OCI-M2 (cell line): ENCODE measurements around the gene FOXI2.

Source experiments
- DNase-seq: peaks from one replicate; lab custom pipeline; 2025; ENCODE audit not compliant: unreplicated experiment; lab: John Stamatoyannopoulos, UW

The FOXI2 gene

DNA sequence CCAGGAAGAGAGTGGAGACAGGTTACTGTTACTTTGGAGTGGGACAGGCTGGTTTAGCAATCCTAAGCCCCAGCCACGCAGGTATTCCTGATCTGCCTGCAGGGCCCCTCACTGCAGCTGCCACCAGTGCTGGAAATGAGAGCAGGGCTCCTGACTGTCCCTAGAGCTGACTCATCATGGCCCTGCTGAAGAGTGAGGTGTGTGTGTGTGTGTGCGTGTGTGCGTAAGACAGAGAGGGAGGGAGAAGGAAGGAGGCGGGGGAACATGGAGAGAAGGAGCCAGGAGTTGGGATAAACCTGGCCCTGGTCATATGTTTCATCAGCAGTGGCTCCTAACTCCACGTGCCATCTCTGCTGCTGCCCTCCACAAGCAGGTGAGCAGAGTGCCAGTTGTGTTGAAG is 3.6 kb downstream of the FOXI2 start:
- DNase-seq: no peak

DNA sequence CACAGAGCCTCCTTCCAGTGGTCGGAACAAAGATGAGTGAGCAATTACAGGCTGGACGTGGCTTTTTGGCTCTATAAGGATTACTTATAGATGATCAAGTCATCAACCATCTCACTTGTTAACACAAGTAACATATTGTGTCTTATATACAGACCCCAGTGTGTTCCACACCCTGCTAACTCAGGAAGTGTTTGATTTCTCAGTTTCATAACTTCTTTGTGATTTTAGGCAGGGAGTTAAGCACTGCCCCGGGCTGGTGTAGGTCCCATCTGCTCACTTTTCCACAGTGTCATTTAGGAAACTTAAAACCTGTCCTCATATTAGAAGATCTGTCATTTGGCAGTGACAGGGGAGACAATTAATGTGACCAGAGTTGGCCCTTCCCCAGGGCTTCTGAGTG is 6.2 kb downstream of the FOXI2 start:
- DNase-seq: no peak

DNA sequence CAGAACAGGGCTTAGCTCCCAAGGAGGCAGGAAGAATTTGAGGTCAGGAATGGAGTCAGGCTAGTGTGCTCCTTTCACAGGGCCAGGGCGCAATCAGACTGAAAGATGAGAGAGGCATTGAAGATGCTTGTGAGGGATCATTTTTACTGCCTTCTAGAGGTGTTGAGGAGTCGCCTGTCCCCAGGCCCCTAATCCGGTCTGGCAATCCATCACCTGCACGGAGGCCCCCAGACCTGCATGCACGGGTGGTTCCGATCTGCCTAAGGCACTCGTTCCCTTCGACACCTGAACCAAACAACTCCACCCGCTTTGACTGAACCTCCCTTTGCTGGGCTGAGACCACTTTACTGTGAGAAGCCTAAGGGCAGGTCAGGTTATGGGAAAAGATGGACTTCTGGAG is 8.0 kb downstream of the FOXI2 start:
- no peak for DNase-seq

DNA sequence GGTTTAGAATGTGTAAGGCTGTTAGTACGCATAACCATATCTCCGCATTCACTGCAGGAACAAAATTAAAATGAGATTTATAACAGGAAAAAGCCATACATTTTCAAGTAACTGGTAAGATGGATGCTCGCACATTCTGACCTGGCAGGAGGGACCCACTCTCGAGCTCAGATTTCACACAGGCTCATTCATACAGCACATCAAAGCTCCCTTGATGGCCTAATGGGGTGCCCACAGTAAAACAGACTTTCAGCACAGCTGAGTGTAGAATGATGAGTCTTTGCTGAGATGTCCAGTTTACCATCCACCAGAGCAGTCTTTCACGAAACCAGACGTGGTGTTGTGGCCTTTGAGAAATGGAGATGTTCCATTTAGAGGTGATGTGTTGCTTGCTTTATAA is 8.9 kb downstream of the FOXI2 start:
- DNase-seq: no peak

DNA sequence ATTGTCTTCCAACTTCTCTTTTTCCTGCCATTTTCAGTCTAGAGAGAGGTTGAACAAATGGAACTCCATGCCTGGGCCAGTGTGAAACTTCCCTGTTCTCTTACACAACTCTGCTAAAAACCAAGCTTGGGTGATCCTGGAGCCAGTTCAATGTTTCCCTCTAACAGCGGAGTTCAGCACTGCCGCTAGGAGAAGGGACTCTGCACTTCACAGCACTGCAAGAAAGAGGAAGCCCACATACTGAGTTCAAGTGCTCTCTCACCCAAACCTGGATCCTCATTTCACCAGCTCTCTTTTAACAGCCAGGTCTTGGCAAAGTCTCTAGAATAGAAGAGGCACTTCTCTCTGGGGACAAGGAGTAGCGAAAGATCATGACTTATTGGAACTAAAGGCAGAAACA is 18.8 kb downstream of the FOXI2 start:
- no peak for DNase-seq

DNA sequence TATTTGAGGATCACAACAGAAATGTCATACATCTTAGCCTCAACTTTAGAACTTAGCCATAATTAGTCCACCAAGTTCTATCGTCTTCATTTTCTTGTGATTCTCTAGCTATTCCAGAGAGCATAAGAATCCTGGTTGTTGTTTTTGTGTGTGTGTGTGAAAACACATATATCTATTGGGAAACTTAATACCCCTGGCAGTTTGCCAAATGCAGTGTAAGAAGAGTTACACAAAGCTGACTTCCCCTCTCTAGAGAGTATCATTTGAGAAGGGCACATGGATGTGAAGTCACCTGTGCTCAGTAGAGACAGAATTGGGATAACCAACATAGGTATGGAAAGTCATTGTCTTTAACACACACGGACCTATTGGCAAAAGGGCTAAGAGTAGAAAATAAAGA is 19.3 kb downstream of the FOXI2 start:
- DNase-seq: no peak

DNA sequence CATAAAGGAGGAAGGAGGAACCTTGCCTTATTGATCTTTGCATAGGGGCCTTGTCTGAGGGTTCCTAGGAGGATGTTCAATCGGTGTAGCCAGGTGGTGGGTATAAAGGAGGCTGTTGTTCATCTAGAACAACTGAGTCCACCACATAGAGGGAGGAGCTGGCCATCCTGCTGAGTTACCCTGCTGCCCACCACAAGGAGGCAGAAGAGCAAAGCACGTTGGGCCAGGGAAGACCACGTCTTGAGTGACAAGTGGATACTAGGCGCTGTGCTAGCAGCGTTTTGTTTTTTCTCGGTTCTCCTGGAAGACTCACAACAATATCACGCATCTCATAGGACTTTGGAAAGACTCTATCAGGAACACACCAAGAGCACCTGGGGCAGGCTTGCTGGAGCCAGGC is 20.0 kb downstream of the FOXI2 start:
- DNase-seq: no peak

DNA sequence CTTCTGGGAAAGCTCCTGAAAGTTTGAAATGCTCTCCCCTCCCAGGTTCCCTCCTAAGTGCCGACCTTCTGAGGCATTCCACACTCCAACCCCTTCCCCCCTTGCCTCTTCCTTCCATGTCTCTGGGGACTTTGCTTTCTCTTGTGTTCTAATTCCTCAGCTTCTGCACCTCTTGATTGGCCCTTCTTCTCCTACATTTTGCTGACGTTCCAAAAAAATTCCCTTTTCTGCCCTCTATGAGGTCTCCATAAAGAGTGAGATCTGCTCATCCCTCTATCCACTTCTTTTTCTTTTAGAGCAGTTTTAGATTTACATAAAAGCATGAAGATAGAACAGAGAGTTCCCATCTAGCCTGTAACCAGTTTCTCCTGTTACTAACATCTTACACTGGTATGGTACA is 22.3 kb downstream of the FOXI2 start:
- no peak for DNase-seq

DNA sequence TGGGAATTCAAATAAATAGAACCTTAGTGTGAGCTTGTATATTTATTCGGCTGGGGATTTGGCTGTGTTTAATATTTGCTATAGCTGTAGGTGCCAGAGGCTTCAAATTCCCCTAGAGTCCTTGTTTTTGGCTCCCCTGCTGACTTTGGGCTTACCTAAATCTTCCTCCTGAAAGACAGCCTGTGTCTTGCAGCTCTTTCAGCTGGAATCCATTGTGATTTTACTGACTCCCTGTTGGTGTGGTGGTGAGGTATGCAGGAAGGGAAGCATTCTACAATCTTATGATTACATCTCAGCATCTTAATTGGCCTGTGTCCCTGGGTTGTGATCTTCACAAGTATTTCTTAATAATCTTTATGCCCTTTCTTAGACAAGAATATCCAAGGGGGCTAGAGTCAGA is 25.9 kb downstream of the FOXI2 start:
- DNase-seq: no peak

DNA sequence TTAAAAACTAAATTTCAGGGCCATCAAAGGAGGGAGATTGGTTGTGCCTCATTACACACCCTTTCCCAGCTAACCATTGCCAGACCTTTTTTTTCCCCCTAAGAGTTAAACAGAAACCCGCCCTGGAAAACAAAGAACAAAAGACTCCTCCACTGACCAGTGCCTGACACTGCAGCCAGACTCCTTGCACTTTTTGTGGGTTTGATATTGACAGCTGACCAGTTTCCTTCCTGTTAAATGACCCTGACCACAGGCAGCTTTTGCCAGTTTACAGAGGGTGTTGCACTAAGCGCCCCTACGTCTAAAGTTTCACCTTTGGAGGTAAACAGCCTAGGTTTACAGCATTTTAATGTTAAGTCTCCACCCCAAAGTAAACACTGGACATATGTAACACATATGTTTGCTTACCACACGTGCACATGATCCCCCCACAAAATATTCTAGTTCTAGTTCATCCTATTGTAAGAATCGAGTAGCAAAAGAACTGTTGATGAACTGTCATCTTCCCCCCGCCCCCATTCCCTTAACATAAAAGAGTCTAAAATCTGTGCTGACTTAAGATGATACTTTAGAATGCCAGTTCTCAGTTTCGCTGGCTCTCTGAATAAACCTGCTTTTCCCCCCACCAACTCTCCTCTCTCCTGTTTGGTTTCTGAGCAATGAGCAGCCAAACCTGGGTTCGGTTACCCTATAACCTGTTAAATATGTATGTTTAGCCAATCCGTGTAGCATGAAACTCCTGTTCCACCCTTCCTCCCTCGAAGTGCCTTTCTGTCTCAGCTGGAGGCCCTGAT is 38.0 kb downstream of the FOXI2 start:
- no peak for DNase-seq

DNA sequence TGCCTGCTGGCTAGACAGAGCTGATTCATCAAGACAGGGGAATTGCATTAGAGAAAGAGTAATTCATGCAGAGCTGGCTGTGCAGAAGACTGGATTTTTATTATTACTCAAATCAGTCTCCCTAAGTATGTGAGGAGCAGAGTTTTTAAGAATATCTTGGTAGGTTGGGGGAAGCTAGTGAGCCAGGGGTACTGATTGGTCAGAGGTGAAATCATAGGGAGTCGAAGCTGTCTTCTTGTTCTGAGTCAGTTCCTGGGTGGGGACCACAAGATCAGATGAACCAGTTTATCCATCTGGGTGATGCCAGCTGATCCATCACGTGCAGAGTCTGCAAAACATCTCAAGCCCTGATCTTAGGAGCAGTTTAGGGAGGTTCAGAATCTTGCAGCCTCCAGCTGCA is 39.8 kb downstream of the FOXI2 start:
- DNase-seq: no peak

DNA sequence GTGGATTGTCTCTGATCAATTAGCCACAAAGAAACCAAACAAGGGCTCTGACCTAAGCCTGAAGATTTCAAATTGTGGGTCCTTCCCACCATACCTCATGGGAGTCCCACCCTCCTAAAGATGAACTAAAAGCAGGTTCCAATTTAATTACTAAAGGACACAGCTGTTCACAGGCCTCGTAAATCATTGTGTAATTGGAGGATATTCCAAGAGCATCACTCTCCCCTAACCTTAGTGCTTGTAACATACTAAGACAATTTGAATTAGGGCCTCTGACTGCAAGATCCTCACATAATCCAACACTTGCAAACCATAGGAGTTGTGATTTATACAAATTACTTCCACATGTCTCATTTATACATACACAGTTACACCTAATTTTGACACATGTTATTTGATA is 44.4 kb downstream of the FOXI2 start:
- DNase-seq: no peak

DNA sequence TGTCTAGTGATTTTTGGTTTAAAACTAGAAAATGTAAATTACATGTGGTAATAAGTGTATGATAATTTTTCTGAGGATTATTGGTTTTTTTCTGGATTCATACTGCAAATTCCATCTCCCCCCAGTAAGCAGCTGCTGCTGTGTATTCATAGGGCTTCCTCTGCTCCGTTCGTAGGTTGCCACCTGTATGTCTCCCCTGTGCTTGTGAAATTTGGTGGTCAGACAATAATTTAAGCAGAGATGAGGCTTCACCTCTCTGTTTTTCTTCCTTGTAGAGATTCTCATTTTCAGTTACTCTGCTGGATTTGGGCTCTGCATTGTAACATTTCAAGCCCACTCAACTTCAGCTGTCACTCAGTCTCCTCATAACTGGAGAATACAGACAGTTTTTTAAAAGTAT is 50.9 kb downstream of the FOXI2 start:
- no peak for DNase-seq

DNA sequence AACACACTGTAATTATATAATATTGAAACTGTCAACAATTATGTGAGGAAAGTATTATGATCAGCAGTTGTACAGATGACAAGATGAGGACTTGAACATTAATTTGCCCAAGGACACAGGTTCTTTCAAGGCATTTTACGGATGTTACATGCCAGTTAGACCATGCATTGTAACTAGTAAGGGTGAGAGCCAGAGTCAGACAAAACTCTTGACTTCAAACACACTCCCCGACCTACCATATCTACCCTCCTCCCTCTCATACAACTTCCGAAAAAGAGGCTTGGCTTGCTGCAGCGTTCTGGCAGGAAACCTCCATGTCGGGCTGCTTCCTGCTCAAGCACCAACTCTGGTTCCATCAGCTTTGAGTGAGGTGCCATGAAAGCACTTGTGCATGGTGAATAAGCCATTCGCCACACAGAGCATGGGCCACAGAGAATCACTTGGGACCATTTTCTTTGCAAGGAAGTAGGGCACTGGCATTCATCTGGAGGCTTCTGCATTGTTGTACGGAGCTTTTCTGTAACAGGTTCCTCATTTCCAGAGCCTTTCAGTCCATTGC is 53.2 kb downstream of the FOXI2 start:
- no peak for DNase-seq
